Measurements from ENCODE around the gene ANO1.

Gene ANO1

DNA sequence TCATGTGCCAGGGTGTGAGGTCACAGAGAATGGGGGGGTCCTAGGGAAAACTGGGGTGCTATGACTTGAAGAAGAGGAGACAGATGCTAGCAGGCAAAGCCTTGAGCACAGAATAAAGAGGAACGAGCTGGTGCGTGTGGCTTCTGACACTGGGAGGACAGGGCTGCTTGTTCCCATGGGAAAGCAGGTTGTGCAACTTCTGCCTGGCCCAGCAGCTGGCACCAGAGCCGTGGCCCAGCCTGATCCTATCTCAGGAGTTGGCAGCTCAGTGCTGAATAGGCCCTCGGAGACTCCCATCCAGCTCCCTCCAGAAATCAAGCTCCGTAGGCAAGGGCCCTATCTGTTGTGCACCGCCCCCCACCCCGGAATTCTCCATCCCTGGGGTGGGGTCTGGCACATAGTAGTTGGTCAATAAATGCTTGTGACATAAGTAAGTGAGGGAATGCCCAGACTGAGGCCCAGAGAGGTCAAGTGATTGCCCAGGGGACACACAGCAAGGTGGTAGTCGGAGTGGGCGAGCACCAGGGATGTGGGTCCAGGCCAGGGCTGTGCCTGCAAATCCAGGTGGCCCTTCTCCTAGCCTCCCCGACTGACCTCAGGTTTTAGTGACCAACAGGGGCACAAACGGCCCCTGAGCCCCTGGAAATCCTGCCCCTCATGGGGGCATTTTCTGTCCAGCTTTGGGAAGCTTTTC, 105.5 kb downstream of the ANO1 start:
- H3K36me3 ChIP-seq (ENCODE audit: low read length), result no peaks in the 10 kb centered on the region
- no peak overlapping the region for H3K4me2 ChIP-seq (ENCODE audit: low read depth, low read length, poor library complexity, severe bottlenecking)
- no peaks in the 10 kb centered on the region for H3K9me2 ChIP-seq (replicated peaks; ENCODE audit: insufficient read depth, low read length)
- H2AFZ ChIP-seq (ENCODE audit: low read depth, low read length, severe bottlenecking), result no peak overlapping the region
- no peaks in the 10 kb centered on the region for H3K9me3 ChIP-seq (ENCODE audit: insufficient read depth, low read length)
- no peaks in the 10 kb centered on the region for H3F3A ChIP-seq (ENCODE audit: insufficient read depth)
- H3K4me3 ChIP-seq (ENCODE audit: insufficient read depth, low read length, poor library complexity, severe bottlenecking), result no peak overlapping the region
- H3K27ac ChIP-seq (ENCODE audit: low read depth, low read length), result no peak overlapping the region
- no peaks in the 10 kb centered on the region for H3K27me3 ChIP-seq (ENCODE audit: low read length)
- H4K20me1 ChIP-seq (ENCODE audit: low read depth, low read length), result no peaks in the 10 kb centered on the region
- H3K79me2 ChIP-seq (ENCODE audit: insufficient read depth, low read length), result no peaks in the 10 kb centered on the region
- H3K9ac ChIP-seq (ENCODE audit: low read length), result no peak overlapping the region
- TF ChIP-seq, protein P1, sequence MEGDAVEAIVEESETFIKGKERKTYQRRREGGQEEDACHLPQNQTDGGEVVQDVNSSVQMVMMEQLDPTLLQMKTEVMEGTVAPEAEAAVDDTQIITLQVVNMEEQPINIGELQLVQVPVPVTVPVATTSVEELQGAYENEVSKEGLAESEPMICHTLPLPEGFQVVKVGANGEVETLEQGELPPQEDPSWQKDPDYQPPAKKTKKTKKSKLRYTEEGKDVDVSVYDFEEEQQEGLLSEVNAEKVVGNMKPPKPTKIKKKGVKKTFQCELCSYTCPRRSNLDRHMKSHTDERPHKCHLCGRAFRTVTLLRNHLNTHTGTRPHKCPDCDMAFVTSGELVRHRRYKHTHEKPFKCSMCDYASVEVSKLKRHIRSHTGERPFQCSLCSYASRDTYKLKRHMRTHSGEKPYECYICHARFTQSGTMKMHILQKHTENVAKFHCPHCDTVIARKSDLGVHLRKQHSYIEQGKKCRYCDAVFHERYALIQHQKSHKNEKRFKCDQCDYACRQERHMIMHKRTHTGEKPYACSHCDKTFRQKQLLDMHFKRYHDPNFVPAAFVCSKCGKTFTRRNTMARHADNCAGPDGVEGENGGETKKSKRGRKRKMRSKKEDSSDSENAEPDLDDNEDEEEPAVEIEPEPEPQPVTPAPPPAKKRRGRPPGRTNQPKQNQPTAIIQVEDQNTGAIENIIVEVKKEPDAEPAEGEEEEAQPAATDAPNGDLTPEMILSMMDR (IDR thresholded peaks at IDR 0.05; ENCODE audit: insufficient read depth, low read length, poor library complexity, severe bottlenecking), result no peak
- TF ChIP-seq EZH2phosphoT487 (conservative IDR thresholded peaks at IDR 0.05; ENCODE audit: low read length), result no peak

DNA sequence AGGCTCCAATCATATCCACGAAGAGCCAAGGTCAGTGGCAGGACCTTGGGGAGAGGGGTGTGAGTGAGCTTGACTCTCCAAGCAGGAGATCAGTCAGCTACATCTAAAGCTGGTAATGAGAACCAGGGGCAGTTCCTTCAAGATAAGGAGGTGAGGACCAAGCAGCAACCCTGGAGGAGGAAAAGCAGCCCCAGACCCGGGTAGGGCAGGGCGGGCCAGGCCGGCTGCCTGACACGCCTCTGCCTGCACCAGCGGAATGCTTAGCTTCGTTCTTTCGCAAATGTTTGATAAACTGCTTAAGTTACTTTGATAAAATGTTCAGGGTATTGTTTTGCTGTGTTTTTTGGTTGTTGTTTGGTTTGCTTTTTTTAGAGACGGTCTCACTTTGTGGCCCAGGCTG, 106.3 kb downstream of the ANO1 start:
- H3K9me2 ChIP-seq (replicated peaks; ENCODE audit: insufficient read depth, low read length), result no peaks in the 10 kb centered on the region
- H3K27me3 ChIP-seq (ENCODE audit: low read length), result no peaks in the 10 kb centered on the region
- no peak overlapping the region for H3K27ac ChIP-seq (ENCODE audit: low read depth, low read length)
- H3K9ac ChIP-seq (ENCODE audit: low read length), result no peak overlapping the region
- TF ChIP-seq, protein P1 (IDR thresholded peaks at IDR 0.05; ENCODE audit: insufficient read depth, low read length, poor library complexity, severe bottlenecking), result no peak
- no peak for TF ChIP-seq EZH2phosphoT487 (conservative IDR thresholded peaks at IDR 0.05; ENCODE audit: low read length)
- no peaks in the 10 kb centered on the region for H3K36me3 ChIP-seq (ENCODE audit: low read length)
- no peaks in the 10 kb centered on the region for H3K79me2 ChIP-seq (ENCODE audit: insufficient read depth, low read length)
- H3K4me3 ChIP-seq (ENCODE audit: insufficient read depth, low read length, poor library complexity, severe bottlenecking), result no peak overlapping the region
- no peaks in the 10 kb centered on the region for H3K9me3 ChIP-seq (ENCODE audit: insufficient read depth, low read length)
- H3F3A ChIP-seq (ENCODE audit: insufficient read depth), result no peaks in the 10 kb centered on the region
- H4K20me1 ChIP-seq (ENCODE audit: low read depth, low read length), result no peaks in the 10 kb centered on the region
- no peak overlapping the region for H3K4me2 ChIP-seq (ENCODE audit: low read depth, low read length, poor library complexity, severe bottlenecking)
- H2AFZ ChIP-seq (ENCODE audit: low read depth, low read length, severe bottlenecking), result no peak overlapping the region

DNA sequence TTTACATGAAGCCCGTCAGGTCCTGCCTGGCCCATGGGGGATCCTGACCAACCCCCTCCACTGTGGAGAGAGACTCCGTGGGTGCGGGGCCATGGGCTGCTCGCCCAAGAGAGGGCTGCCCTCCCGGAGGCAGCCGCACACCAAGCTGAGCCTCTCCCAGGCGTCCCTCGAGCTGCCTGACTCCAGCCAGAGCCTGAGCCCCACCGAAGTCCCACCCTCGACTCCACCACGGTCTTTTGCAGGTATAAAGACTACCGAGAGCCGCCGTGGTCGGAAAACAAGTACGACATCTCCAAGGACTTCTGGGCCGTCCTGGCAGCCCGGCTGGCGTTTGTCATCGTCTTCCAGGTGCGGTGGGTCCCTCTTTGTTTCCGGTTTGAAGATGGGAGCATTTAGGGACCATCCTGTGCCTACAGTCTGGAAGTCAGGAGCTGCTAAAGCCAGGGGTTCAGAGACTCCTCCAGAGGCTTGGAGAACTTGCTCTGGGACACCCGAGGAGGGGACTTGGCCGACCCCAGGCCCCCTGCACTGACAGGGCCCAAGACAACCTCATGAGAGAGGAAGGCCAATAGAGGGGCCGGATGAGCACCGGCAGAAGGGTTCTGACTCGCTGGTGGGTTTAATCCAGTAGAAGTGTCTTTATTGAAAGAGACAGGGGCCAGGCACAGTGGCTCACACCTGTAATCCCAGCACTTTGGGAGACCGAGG, 107.4 kb downstream of the ANO1 start:
- H3K4me3 ChIP-seq (ENCODE audit: insufficient read depth, low read length, poor library complexity, severe bottlenecking), result no peak overlapping the region
- no peak for TF ChIP-seq EZH2phosphoT487 (conservative IDR thresholded peaks at IDR 0.05; ENCODE audit: low read length)
- TF ChIP-seq, protein P1 (IDR thresholded peaks at IDR 0.05; ENCODE audit: insufficient read depth, low read length, poor library complexity, severe bottlenecking), result no peak
- no peaks in the 10 kb centered on the region for H4K20me1 ChIP-seq (ENCODE audit: low read depth, low read length)
- no peaks in the 10 kb centered on the region for H3K79me2 ChIP-seq (ENCODE audit: insufficient read depth, low read length)
- no peaks in the 10 kb centered on the region for H3K27me3 ChIP-seq (ENCODE audit: low read length)
- no peak overlapping the region for H3K9ac ChIP-seq (ENCODE audit: low read length)
- no peak overlapping the region for H2AFZ ChIP-seq (ENCODE audit: low read depth, low read length, severe bottlenecking)
- H3K36me3 ChIP-seq (ENCODE audit: low read length), result no peaks in the 10 kb centered on the region
- H3K9me3 ChIP-seq (ENCODE audit: insufficient read depth, low read length), result no peaks in the 10 kb centered on the region
- H3K27ac ChIP-seq (ENCODE audit: low read depth, low read length), result no peak overlapping the region
- H3K4me2 ChIP-seq (ENCODE audit: low read depth, low read length, poor library complexity, severe bottlenecking), result no peak overlapping the region
- no peaks in the 10 kb centered on the region for H3F3A ChIP-seq (ENCODE audit: insufficient read depth)
- no peaks in the 10 kb centered on the region for H3K9me2 ChIP-seq (replicated peaks; ENCODE audit: insufficient read depth, low read length)

Data from SU-DHL-6 (cell line).